ENCODE data around the gene BMP7. TPM values are rescaled to one million over a fixed set of nuclear protein-coding genes. Genes with fewer than 3 reads are reported as not detected.

The BMP7 gene
- total and polyA plus RNA-seq, 7 donors, result under 0.01 to 5.4 (median 2.5) TPM

GRCh38 chr20:57147185-57147584, 119.3 kb downstream of the BMP7 start:
- Histone ChIP-seq H3K4me3 (no peak overlapping the region), H3K27me3 (no peaks in the 10 kb centered on the region), H3K4me1 (peaks cover 0 to 12% (median 7%) of the 10 kb centered on the region in 4 donors), H3K9me3 (no peaks in the 10 kb centered on the region), H3K36me3 (no peaks in the 10 kb centered on the region), H3K27ac (no peak overlapping the region)
- 79 to 86% methylated on average over 5 of the region's 5 CpGs for WGBS, 2 donors
- TF ChIP-seq EP300 (IDR thresholded peaks at IDR 0.05), result no peak
- no peak for TF ChIP-seq POLR2A (IDR thresholded peaks at IDR 0.05)
- TF ChIP-seq POLR2AphosphoS5 (IDR thresholded peaks at IDR 0.05), result no peak
- TF ChIP-seq CTCF (IDR thresholded peaks at IDR 0.05), result no peak
- intact Hi-C loops (cut with DNase I), result no loop called here
- DNase-seq, result no peak

GRCh38 chr20:57146155-57146554, 120.3 kb downstream of the BMP7 start:
- Histone ChIP-seq H3K36me3 (no peaks in the 10 kb centered on the region), H3K9me3 (no peaks in the 10 kb centered on the region), H3K27me3 (no peaks in the 10 kb centered on the region), H3K4me1 (peaks cover 0 to 12% (median 7%) of the 10 kb centered on the region in 4 donors), H3K27ac (no peak overlapping the region), H3K4me3 (no peak overlapping the region)
- intact Hi-C loops (cut with DNase I), result no loop called here
- no peak for TF ChIP-seq POLR2AphosphoS5 (IDR thresholded peaks at IDR 0.05)
- no peak for TF ChIP-seq EP300 (IDR thresholded peaks at IDR 0.05)
- no peak for TF ChIP-seq POLR2A (IDR thresholded peaks at IDR 0.05)
- no peak for TF ChIP-seq CTCF (IDR thresholded peaks at IDR 0.05)
- 94 to 95% methylated on average over 2 of the region's 2 CpGs for WGBS, 2 donors
- no peak for DNase-seq

GRCh38 chr20:57145089-57145631, 121.3 kb downstream of the BMP7 start:
- WGBS, 2 donors, result 89 to 94% methylated on average over 8 of the region's 8 CpGs

GRCh38 chr20:57143173-57143572, 123.3 kb downstream of the BMP7 start:
- peaks cover 0 to 6% (median 4%) of the 10 kb centered on the region in 4 donors for H3K4me1 ChIP-seq
- DNase-seq, result no peak
- H3K27me3 ChIP-seq, result no peaks in the 10 kb centered on the region
- no peak overlapping the region for H3K27ac ChIP-seq
- TF ChIP-seq EP300 (IDR thresholded peaks at IDR 0.05), result no peak
- no peak for TF ChIP-seq POLR2A (IDR thresholded peaks at IDR 0.05)
- no peak for TF ChIP-seq POLR2AphosphoS5 (IDR thresholded peaks at IDR 0.05)
- TF ChIP-seq CTCF (IDR thresholded peaks at IDR 0.05), result no peak
- WGBS, 2 donors, result 85 to 86% methylated on average over 9 of the region's 9 CpGs
- intact Hi-C loops (cut with DNase I), result no loop called here
- no peaks in the 10 kb centered on the region for H3K36me3 ChIP-seq
- H3K4me3 ChIP-seq, result no peak overlapping the region
- no peaks in the 10 kb centered on the region for H3K9me3 ChIP-seq

More at GRCh38 chr20:57145089-57145631, 121.3 kb downstream of the BMP7 start:
- TF ChIP-seq POLR2A (IDR thresholded peaks at IDR 0.05) (no peak), EP300 (IDR thresholded peaks at IDR 0.05) (no peak), CTCF (IDR thresholded peaks at IDR 0.05) (no peak), POLR2AphosphoS5 (IDR thresholded peaks at IDR 0.05) (no peak)
- Histone ChIP-seq H3K9me3 (no peaks in the 10 kb centered on the region), H3K27me3 (no peaks in the 10 kb centered on the region), H3K27ac (no peak overlapping the region), H3K4me3 (no peak overlapping the region), H3K36me3 (no peaks in the 10 kb centered on the region), H3K4me1 (peaks cover 0 to 12% (median 7%) of the 10 kb centered on the region in 4 donors)
- intact Hi-C loops (cut with DNase I), result no loop called here
- no peak for DNase-seq

GRCh38 chr20:57142667-57143066, 123.8 kb downstream of the BMP7 start:
- TF ChIP-seq POLR2AphosphoS5 (IDR thresholded peaks at IDR 0.05), result no peak
- H3K9me3 ChIP-seq, result no peaks in the 10 kb centered on the region
- H3K27me3 ChIP-seq, result no peaks in the 10 kb centered on the region
- intact Hi-C loops (cut with DNase I), result no loop called here
- peaks cover 0 to under 1% (median 0%) of the 10 kb centered on the region in 4 donors for H3K4me1 ChIP-seq
- H3K36me3 ChIP-seq, result no peaks in the 10 kb centered on the region
- H3K4me3 ChIP-seq, result no peak overlapping the region
- H3K27ac ChIP-seq, result no peak overlapping the region
- DNase-seq, result no peak
- 80 to 84% methylated on average over 12 of the region's 12 CpGs for WGBS, 2 donors

Measured in sigmoid colon (tissue), 7 donors.